Dedifferentiated amniotic fluid mesenchymal stem cell (primary cell): ENCODE measurements around the gene SLC16A4.
A peak's percentile ranks its signal among the peaks of the same experiment; 100 is the strongest.

Source experiments
- DNase-seq: peaks from one replicate; pipeline ENCODE4 v3.0.0-alpha.2; 2016; ENCODE audit errors: extremely low spot score

SLC16A4 gene

GRCh38 chr1:110356379-110356778 is 34.4 kb downstream of the SLC16A4 start:
- DNase-seq = no peak

- DNase-seq = no peak
Measured at GRCh38 chr1:110355321-110355720, 35.5 kb downstream of the SLC16A4 start.

GRCh38 chr1:110350360-110350759 is 40.5 kb downstream of the SLC16A4 start:
- DNase-seq = no peak

GRCh38 chr1:110348771-110349170 is 42.1 kb downstream of the SLC16A4 start:
- peak; percentile 43 for DNase-seq

GRCh38 chr1:110348050-110348449 is 42.8 kb downstream of the SLC16A4 start:
- no peak for DNase-seq

- no peak for DNase-seq
Measured at GRCh38 chr1:110347182-110347893, 43.5 kb downstream of the SLC16A4 start.

GRCh38 chr1:110346690-110347089 is 44.1 kb downstream of the SLC16A4 start:
- DNase-seq = no peak

GRCh38 chr1:110345480-110345879 is 45.3 kb downstream of the SLC16A4 start:
- no peak for DNase-seq

- DNase-seq = no peak
Measured at GRCh38 chr1:110344152-110344551, 46.7 kb downstream of the SLC16A4 start.

- DNase-seq = no peak
Measured at GRCh38 chr1:110343249-110343648, 47.6 kb downstream of the SLC16A4 start.

- no peak for DNase-seq
Measured at GRCh38 chr1:110341872-110342331, 48.9 kb downstream of the SLC16A4 start.

- DNase-seq = no peak
Measured at GRCh38 chr1:110341146-110341871, 49.5 kb downstream of the SLC16A4 start.

- DNase-seq = no peak
Measured at GRCh38 chr1:110340207-110340468, 50.7 kb downstream of the SLC16A4 start.

- peak; percentile 17 for DNase-seq
Measured at GRCh38 chr1:110339407-110340206, 51.2 kb downstream of the SLC16A4 start.

GRCh38 chr1:110338886-110339406 is 51.9 kb downstream of the SLC16A4 start, which contains the start of gene RBM15:
RBM15 (plus strand) TSS chr1:110339377; CDS start chr1:110339406, 29 bp downstream.
- peak; percentile 100 for DNase-seq

GRCh38 chr1:110338309-110338885 is 52.4 kb downstream of the SLC16A4 start:
- peak; percentile 26 for DNase-seq

GRCh38 chr1:110337704-110338308 is 53.0 kb downstream of the SLC16A4 start:
- DNase-seq = no peak

- DNase-seq = no peak
Measured at GRCh38 chr1:110336300-110337039, 54.4 kb downstream of the SLC16A4 start.

GRCh38 chr1:110335265-110335664 is 55.6 kb downstream of the SLC16A4 start:
- no peak for DNase-seq

GRCh38 chr1:110328700-110329099 is 62.1 kb downstream of the SLC16A4 start:
- no peak for DNase-seq

GRCh38 chr1:110328274-110328673 is 62.6 kb downstream of the SLC16A4 start:
- DNase-seq = no peak
